Esophagus muscularis mucosa (tissue), 4 donors: ENCODE measurements around the gene NTSR2. TPM values are rescaled to one million over a fixed set of nuclear protein-coding genes. Genes with fewer than 3 reads are reported as not detected.

Experiments
- DNase-seq: peaks from one replicate; pipeline ENCODE4 v3.0.0-alpha.2; 2017; ENCODE audit errors: extremely low spot score
- H3K27ac ChIP-seq, 4 donors: fragments of 200-600 bp; sonication (generic); replicated peaks in 1 of 4; 1 replicate in 3 of 4; 2 replicates in 1 of 4; pipeline ENCODE4 v1.5.1; 2016 to 2019; ENCODE audit warnings: mild to moderate bottlenecking in 1 of 4
- H3K27me3 ChIP-seq, 4 donors: fragments of 200-600 bp; sonication (generic); one replicate each; pipeline versions ENCODE4 v1.5.1 to v1.6.0; 2016 to 2019
- H3K36me3 ChIP-seq, 4 donors: fragments of 200-600 bp; sonication (generic); one replicate each; pipeline ENCODE4 v1.5.1; 2016 to 2019
- H3K4me1 ChIP-seq, 4 donors: fragments of 200-600 bp; sonication (generic); one replicate each; pipeline ENCODE4 v1.5.1; 2016 to 2019
- H3K4me3 ChIP-seq, 4 donors: fragments of 200-600 bp; sonication (generic); 1 replicate in 2 of 4; 2 replicates in 2 of 4; pipeline ENCODE4 v1.5.1; 2016 to 2019; ENCODE audit warnings: mild to moderate bottlenecking in 4 of 4, moderate library complexity in 1 of 4
- H3K9me3 ChIP-seq, 4 donors: fragments of 200-600 bp; sonication (generic); 1 replicate in 3 of 4; 2 replicates in 1 of 4; pipeline ENCODE4 v1.5.1; 2016 to 2019
- CTCF ChIP-seq, 3 experiments: fragments of 200-600 bp in 2 of 3; fragments of 450-650 bp in 1 of 3; sonication (generic) in 2 of 3; IDR thresholded peaks; one replicate each; pipeline ENCODE4 v1.5.1; 2017 to 2019; ENCODE audit warnings: antibody characterized with exemption in 3 of 3, mild to moderate bottlenecking in 2 of 3, moderate library complexity in 1 of 3
- EP300 ChIP-seq: sonication (generic); formaldehyde crosslinking; IDR thresholded peaks from one replicate; pipeline ENCODE4 v1.6.1; 2017; ENCODE audit warnings: antibody characterized with exemption
- POLR2A ChIP-seq: fragments of 450-650 bp; IDR thresholded peaks from one replicate; pipeline ENCODE4 v1.6.1; 2017; ENCODE audit warnings: antibody characterized with exemption, moderate library complexity, mild to moderate bottlenecking, low read depth
- POLR2AphosphoS5 ChIP-seq, 2 donors: sonication (generic); formaldehyde crosslinking; IDR thresholded peaks; one replicate each; pipeline ENCODE4 v1.6.1; 2017; ENCODE audit warnings: antibody characterized with exemption in 2 of 2
- whole genome bisulfite sequencing: methylation state at CpG from one replicate; pipeline ENCODE4 v1.1.5; 2018; 5-methylcytosine and 5-hydroxymethylcytosine counted together
- intact Hi-C: fragments of 100-400 bp; cut with DNase I; formaldehyde crosslinking; loops from one replicate; pipeline ENCODE4 v1.15.1; 2023
- total RNA-seq, 4 donors: library from RNA; depleted of rRNA; stranded (reverse); fragments of >200 nt; gene quantifications; one replicate each; pipeline versions ENCODE4 v1.1.0 to v1.2.1, GENCODE V29; 2016

The NTSR2 gene
- total RNA-seq, result not detected

- intact Hi-C loops, result no loop called here
- Histone ChIP-seq H3K27ac (no peak within 1 kb of the TSS), H3K27me3 (peaks cover 0 to 48% (median 0%) of the 10 kb centered on the region in 4 donors), H3K4me1 (peaks cover 0 to 12% (median 11%) of the 10 kb centered on the region in 4 donors), H3K4me3 (peak within 1 kb of the TSS in 2 of 4 donors; percentile 12 to 19), H3K9me3 (no peaks in the 10 kb centered on the region), H3K36me3 (no peaks in the 10 kb centered on the region)
- DNase-seq, result no peak
- 56% methylated on average over 7 of the region's 93 CpGs for WGBS
- TF ChIP-seq POLR2AphosphoS5 (IDR thresholded peaks at IDR 0.05) (peak in 1 of 2 donors; percentile 29), EP300 (no peak), CTCF (IDR thresholded peaks at IDR 0.05) (peak in 2 of 3 experiments; percentile 7 to 13), POLR2A (no peak)
Measured at GRCh38 chr2:11669454-11670291, at the start of gene NTSR2. TSS of gene NTSR2 (minus strand) at chr2:11670195. CDS start at chr2:11670129, 66 bp downstream.

- Histone ChIP-seq H3K36me3 (no peaks in the 10 kb centered on the region), H3K4me1 (peaks cover 0 to 13% (median 7%) of the 10 kb centered on the region in 4 donors), H3K27me3 (no peaks in the 10 kb centered on the region), H3K4me3 (no peak overlapping the region), H3K27ac (no peak overlapping the region), H3K9me3 (no peaks in the 10 kb centered on the region)
- intact Hi-C loops, result no loop called here
- TF ChIP-seq POLR2A (no peak), POLR2AphosphoS5 (IDR thresholded peaks at IDR 0.05) (no peak), EP300 (no peak), CTCF (IDR thresholded peaks at IDR 0.05) (no peak)
- no peak for DNase-seq
- 74% methylated on average over 6 of the region's 6 CpGs for WGBS
Measured at GRCh38 chr2:11719230-11719977, 49.4 kb upstream of the NTSR2 start.

GRCh38 chr2:11718606-11719005, 48.6 kb upstream of the NTSR2 start:
- H3K4me1 ChIP-seq, result peaks cover 0 to 13% (median 7%) of the 10 kb centered on the region in 4 donors
- intact Hi-C loops, result no loop called here
- no peak for DNase-seq
- H3K27ac ChIP-seq, result no peak overlapping the region
- H3K27me3 ChIP-seq, result no peaks in the 10 kb centered on the region
- no peaks in the 10 kb centered on the region for H3K36me3 ChIP-seq
- no peak overlapping the region for H3K4me3 ChIP-seq
- TF ChIP-seq POLR2AphosphoS5 (IDR thresholded peaks at IDR 0.05) (no peak), POLR2A (no peak), EP300 (no peak), CTCF (IDR thresholded peaks at IDR 0.05) (no peak)
- 83% methylated on average over 5 of the region's 5 CpGs for WGBS
- H3K9me3 ChIP-seq, result no peaks in the 10 kb centered on the region

GRCh38 chr2:11717623-11718022, 47.6 kb upstream of the NTSR2 start:
- H3K36me3 ChIP-seq, result no peaks in the 10 kb centered on the region
- H3K27ac ChIP-seq, result no peak overlapping the region
- DNase-seq, result no peak
- H3K9me3 ChIP-seq, result no peaks in the 10 kb centered on the region
- H3K4me1 ChIP-seq, result peaks cover 0 to 13% (median 7%) of the 10 kb centered on the region in 4 donors
- 74% methylated on average over 1 of the region's 1 CpG for WGBS
- TF ChIP-seq POLR2AphosphoS5 (IDR thresholded peaks at IDR 0.05), result no peak
- TF ChIP-seq CTCF (IDR thresholded peaks at IDR 0.05), result no peak
- TF ChIP-seq EP300, result no peak
- H3K4me3 ChIP-seq, result no peak overlapping the region
- intact Hi-C loops, result no loop called here
- H3K27me3 ChIP-seq, result no peaks in the 10 kb centered on the region
